Hepatocyte (in vitro differentiated cells): ENCODE measurements around the gene KIF1B. TPM values are rescaled to one million over a fixed set of nuclear protein-coding genes. Genes with fewer than 3 reads are reported as not detected.

ENCODE experiments used
- DNase-seq: peaks from one replicate; pipeline ENCODE4 v3.0.0-alpha.2; 2016; ENCODE audit warnings: low spot score
- H2AFZ ChIP-seq: fragments of 200-600 bp; sonication (generic); 2 replicates; pipeline ENCODE4 v1.6.0; 2016; ENCODE audit warnings: antibody characterized with exemption, mild to moderate bottlenecking
- H3K27ac ChIP-seq: fragments of 200-600 bp; sonication (generic); 2 replicates; pipeline ENCODE4 v1.5.1; 2016; ENCODE audit warnings: mild to moderate bottlenecking
- H3K27me3 ChIP-seq: fragments of 200-600 bp; sonication (generic); 2 replicates; pipeline ENCODE4 v1.6.1; 2016
- H3K36me3 ChIP-seq: fragments of 200-600 bp; sonication (generic); replicated peaks from 2 replicates; pipeline ENCODE4 v1.5.1; 2016; ENCODE audit warnings: low read depth; ENCODE audit not compliant: insufficient read depth
- H3K4me1 ChIP-seq: fragments of 200-600 bp; sonication (generic); 2 replicates; pipeline ENCODE4 v1.5.1; 2016; ENCODE audit warnings: mild to moderate bottlenecking, moderate library complexity; ENCODE audit not compliant: insufficient read depth
- H3K4me2 ChIP-seq: fragments of 200-600 bp; sonication (generic); 2 replicates; pipeline ENCODE4 v1.6.0; 2016
- H3K4me3 ChIP-seq: fragments of 200-600 bp; sonication (generic); 2 replicates; pipeline ENCODE4 v1.5.1; 2016; ENCODE audit warnings: mild to moderate bottlenecking
- H3K79me2 ChIP-seq: fragments of 200-600 bp; sonication (generic); 2 replicates; pipeline ENCODE4 v1.6.0; 2017; ENCODE audit warnings: mild to moderate bottlenecking
- H3K9me2 ChIP-seq: fragments of 200-600 bp; sonication (generic); replicated peaks from 2 replicates; pipeline ENCODE4 v1.6.0; 2017; ENCODE audit warnings: mild to moderate bottlenecking; ENCODE audit not compliant: insufficient read depth
- H3K9me3 ChIP-seq: fragments of 200-600 bp; sonication (generic); 2 replicates; pipeline ENCODE4 v1.5.1; 2016; ENCODE audit warnings: low read depth, mild to moderate bottlenecking
- H4K20me1 ChIP-seq: fragments of 200-600 bp; sonication (generic); 2 replicates; pipeline ENCODE4 v1.6.0; 2016; ENCODE audit warnings: mild to moderate bottlenecking; ENCODE audit not compliant: insufficient read depth, poor library complexity, severe bottlenecking
- CTCF ChIP-seq: fragments of 200-600 bp; sonication (generic); IDR thresholded peaks from 2 replicates; pipeline ENCODE4 v1.5.1; 2016; ENCODE audit warnings: antibody characterized with exemption, mild to moderate bottlenecking; ENCODE audit not compliant: poor library complexity
- EZH2 ChIP-seq: fragments of 200-600 bp; sonication (generic); IDR thresholded peaks from 2 replicates; pipeline ENCODE4 v1.6.1; 2016; ENCODE audit warnings: antibody characterized with exemption, mild to moderate bottlenecking, borderline replicate concordance
- EZH2phosphoT487 ChIP-seq: fragments of 200-600 bp; sonication (generic); IDR thresholded peaks from one replicate; pipeline ENCODE4 v1.6.1; 2018; ENCODE audit warnings: antibody characterized with exemption, mild to moderate bottlenecking, low read depth, moderate library complexity; ENCODE audit not compliant: unreplicated experiment, severe bottlenecking
- WGBS: methylation state at CpG from one replicate; pipeline ENCODE4 v1.1.6; 2016; ENCODE audit warnings: low lambda C conversion rate; ENCODE audit errors: missing lambda C conversion rate; 5-methylcytosine and 5-hydroxymethylcytosine counted together
- polyA plus RNA-seq: library from polyadenylated mRNA; unstranded; fragments of >200 nt; fragmentation: Nextera tagmentation; extraction: Ambion mirVana; gene quantifications from 2 replicates; pipeline ENCODE4 v1.2.1, GENCODE V29; 2016
- total RNA-seq: library from RNA; depleted of rRNA; stranded (reverse); fragments of >200 nt; gene quantifications from 2 replicates; pipeline ENCODE4 v1.2.3, GENCODE V29; 2014

KIF1B gene
- total and polyA plus RNA-seq, 2 experiments from 2014 or later = 14.6 to 37.0 TPM

DNA sequence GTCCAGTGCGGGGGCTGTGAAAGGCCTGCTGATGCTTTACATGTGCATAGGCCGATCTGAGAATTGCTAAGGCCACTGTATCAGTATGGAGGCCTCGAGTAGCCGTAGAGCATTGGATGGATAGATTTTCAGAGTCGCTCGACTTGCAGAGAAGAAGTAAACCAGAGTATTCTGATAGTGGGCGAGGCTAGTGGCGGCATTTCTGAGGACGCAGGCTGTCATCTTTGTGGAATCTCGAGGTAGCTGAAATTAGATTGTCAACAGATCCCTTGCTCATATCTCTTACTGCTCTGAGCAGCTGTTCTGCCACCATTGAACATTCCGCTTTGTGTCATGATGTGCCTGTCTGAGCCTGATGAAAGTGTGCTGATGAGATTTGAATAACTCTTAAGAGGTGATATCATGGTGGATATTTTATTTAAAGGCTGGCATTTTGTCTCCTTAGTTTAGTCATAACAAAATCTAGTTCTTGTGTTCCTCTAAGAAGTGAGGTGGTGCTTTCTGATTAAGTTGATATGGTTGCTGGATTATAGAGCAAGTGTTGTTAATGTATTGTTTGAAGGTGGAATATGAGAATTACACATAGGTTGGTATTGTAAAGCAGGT is 1.5 kb downstream of the KIF1B start:
- Histone ChIP-seq H3K36me3 (no peaks in the 10 kb centered on the region), H3K9me3 (no peaks in the 10 kb centered on the region), H3K4me3 (peak overlapping the region; percentile 94), H2AFZ (peak overlapping the region; percentile 71), H3K4me1 (peaks cover 20% of the 10 kb centered on the region), H3K27ac (peak overlapping the region; percentile 99), H3K27me3 (no peaks in the 10 kb centered on the region), H3K79me2 (peaks cover 59% of the 10 kb centered on the region), H3K4me2 (peak overlapping the region; percentile 92), H4K20me1 (peaks cover 50% of the 10 kb centered on the region), H3K9me2 (no peaks in the 10 kb centered on the region)
- 6% methylated on average over 11 of the region's 11 CpGs for WGBS
- peak; percentile 46 for DNase-seq
- TF ChIP-seq CTCF = no peak
- TF ChIP-seq EZH2 = no peak
- TF ChIP-seq EZH2phosphoT487 = no peak

GRCh38 chr1:10212476-10212875 is 2.1 kb downstream of the KIF1B start:
- Histone ChIP-seq H3K27me3 (no peaks in the 10 kb centered on the region), H2AFZ (no peak overlapping the region), H3K4me3 (peak overlapping the region; percentile 94), H3K79me2 (peaks cover 64% of the 10 kb centered on the region), H3K27ac (peak overlapping the region; percentile 99), H3K4me2 (peak overlapping the region; percentile 92), H3K4me1 (peaks cover 20% of the 10 kb centered on the region), H3K36me3 (no peaks in the 10 kb centered on the region), H3K9me2 (no peaks in the 10 kb centered on the region), H3K9me3 (no peaks in the 10 kb centered on the region), H4K20me1 (peaks cover 55% of the 10 kb centered on the region)
- 95% methylated on average over 1 of the region's 1 CpG for WGBS
- DNase-seq = no peak
- TF ChIP-seq EZH2 (no peak), CTCF (no peak), EZH2phosphoT487 (no peak)

GRCh38 chr1:10213186-10213705 is 2.9 kb downstream of the KIF1B start:
- H3K9me3 ChIP-seq = no peaks in the 10 kb centered on the region
- 61% methylated on average over 3 of the region's 3 CpGs for WGBS

More at GRCh38 chr1:10213186-10213705, 2.9 kb downstream of the KIF1B start:
- Histone ChIP-seq H3K4me1 (peaks cover 25% of the 10 kb centered on the region), H3K4me3 (no peak overlapping the region), H2AFZ (no peak overlapping the region), H3K36me3 (no peaks in the 10 kb centered on the region), H4K20me1 (peaks cover 63% of the 10 kb centered on the region), H3K27me3 (no peaks in the 10 kb centered on the region), H3K9me2 (no peaks in the 10 kb centered on the region), H3K4me2 (peak overlapping the region; percentile 92), H3K79me2 (peaks cover 72% of the 10 kb centered on the region), H3K27ac (peak overlapping the region; percentile 8)
- DNase-seq = no peak
- TF ChIP-seq CTCF = no peak
- no peak for TF ChIP-seq EZH2
- TF ChIP-seq EZH2phosphoT487 = no peak
